Trophoblast cell (in vitro differentiated cells and primary cell): ENCODE data around the gene TTC28.

Experiments
- DNase-seq, 2 donors: peaks; one replicate each; pipeline ENCODE4 v3.0.0-alpha.2; 2016
- H2AFZ ChIP-seq: 2 replicates; pipeline ENCODE4 v1.6.1; 2013; ENCODE audit warnings: low read length, moderate library complexity, mild to moderate bottlenecking; ENCODE audit not compliant: insufficient read depth, poor library complexity
- H2AK5ac ChIP-seq: 2 replicates; pipeline ENCODE4 v1.6.1; 2013; ENCODE audit warnings: mild to moderate bottlenecking, low read length
- H2BK120ac ChIP-seq: 2 replicates; pipeline ENCODE4 v1.6.1; 2013; ENCODE audit warnings: low read length, mild to moderate bottlenecking, moderate library complexity; ENCODE audit not compliant: insufficient read depth, poor library complexity
- H2BK12ac ChIP-seq: 2 replicates; pipeline ENCODE4 v1.6.1; 2013; ENCODE audit warnings: mild to moderate bottlenecking, low read length, moderate library complexity
- H2BK5ac ChIP-seq: 2 replicates; pipeline ENCODE4 v1.6.1; 2013; ENCODE audit warnings: low read length, low read depth, moderate library complexity, mild to moderate bottlenecking; ENCODE audit not compliant: poor library complexity
- H3K14ac ChIP-seq: 2 replicates; pipeline ENCODE4 v1.6.1; 2013; ENCODE audit warnings: mild to moderate bottlenecking, low read length
- H3K18ac ChIP-seq: 2 replicates; pipeline ENCODE4 v1.6.1; 2013; ENCODE audit warnings: mild to moderate bottlenecking, low read length
- H3K23ac ChIP-seq: 2 replicates; pipeline ENCODE4 v1.6.1; 2013; ENCODE audit warnings: low read length
- H3K27ac ChIP-seq: 2 replicates; pipeline ENCODE4 v1.5.1; 2013; ENCODE audit warnings: low read depth, mild to moderate bottlenecking, inconsistent platforms, low read length, moderate library complexity
- H3K27me3 ChIP-seq: 2 replicates; pipeline ENCODE4 v1.6.1; 2013; ENCODE audit warnings: inconsistent platforms, mild to moderate bottlenecking, low read length, moderate library complexity; ENCODE audit not compliant: insufficient read depth
- H3K36me3 ChIP-seq, 2 experiments: 1 replicate in 1 of 2; 2 replicates in 1 of 2; pipeline ENCODE4 v1.6.1; 2013; ENCODE audit warnings: low read length in 2 of 2, mild to moderate bottlenecking in 2 of 2, moderate library complexity in 1 of 2; ENCODE audit not compliant: insufficient read depth in 2 of 2, control insufficient read depth in 1 of 2
- H3K4ac ChIP-seq: 2 replicates; pipeline ENCODE4 v1.6.1; 2013; ENCODE audit warnings: low read depth, mild to moderate bottlenecking, low read length, moderate library complexity
- H3K4me1 ChIP-seq, 2 experiments: 1 replicate in 1 of 2; 2 replicates in 1 of 2; pipeline ENCODE4 v1.6.1; 2013; ENCODE audit warnings: low read length in 2 of 2, mild to moderate bottlenecking in 2 of 2, moderate library complexity in 1 of 2; ENCODE audit not compliant: insufficient read depth in 2 of 2, control insufficient read depth in 1 of 2
- H3K4me2 ChIP-seq: 2 replicates; pipeline ENCODE4 v1.6.1; 2013; ENCODE audit warnings: inconsistent platforms, mild to moderate bottlenecking, low read length, moderate library complexity
- H3K4me3 ChIP-seq: 2 replicates; pipeline ENCODE4 v1.5.1; 2013; ENCODE audit warnings: mild to moderate bottlenecking, low read depth, low read length, inconsistent platforms
- H3K79me1 ChIP-seq: one replicate; pipeline ENCODE4 v1.6.1; 2013; ENCODE audit warnings: low read length
- H3K79me2 ChIP-seq: 2 replicates; pipeline ENCODE4 v1.6.1; 2013; ENCODE audit warnings: low read length, mild to moderate bottlenecking; ENCODE audit not compliant: control insufficient read depth, insufficient read depth, poor library complexity
- H3K9ac ChIP-seq: 2 replicates; pipeline ENCODE4 v1.6.1; 2013; ENCODE audit warnings: mild to moderate bottlenecking, low read length
- H3K9me3 ChIP-seq: 2 replicates; pipeline ENCODE4 v1.6.1; 2013; ENCODE audit warnings: low read depth, mild to moderate bottlenecking, control low read depth, inconsistent platforms, low read length; ENCODE audit not compliant: insufficient read depth
- H4K12ac ChIP-seq: 2 replicates; pipeline ENCODE4 v1.6.1; 2013; ENCODE audit warnings: low read depth, mild to moderate bottlenecking, low read length, moderate library complexity
- H4K8ac ChIP-seq: 2 replicates; pipeline ENCODE4 v1.6.1; 2013; ENCODE audit warnings: low read depth, mild to moderate bottlenecking, low read length, moderate library complexity
- H4K91ac ChIP-seq: one replicate; pipeline ENCODE4 v1.6.1; 2013; ENCODE audit warnings: low read depth, mild to moderate bottlenecking, low read length, moderate library complexity
- WGBS: extraction: QIAGEN DNeasy Blood & Tissue Kit; methylation state at CpG from one replicate; pipeline ENCODE4 v1.1.7; 2013; ENCODE audit warnings: missing lambda C conversion rate; ENCODE audit not compliant: insufficient read length, insufficient coverage; ENCODE audit errors: extremely low coverage; 5-methylcytosine and 5-hydroxymethylcytosine counted together

TTC28 gene

GRCh38 chr22:28544431-28544868 lies 135.2 kb downstream of the TTC28 start:
- Histone ChIP-seq H3K4me1 (no peaks in the 10 kb centered on the region), H3K9me3 (no peaks in the 10 kb centered on the region), H4K12ac (no peak overlapping the region), H3K4ac (no peak overlapping the region), H4K91ac (no peak overlapping the region), H3K27me3 (no peaks in the 10 kb centered on the region), H3K23ac (no peak overlapping the region), H2AK5ac (no peak overlapping the region), H3K36me3 (no peaks in the 10 kb centered on the region), H3K79me2 (no peaks in the 10 kb centered on the region), H3K79me1 (no peaks in the 10 kb centered on the region), H2BK120ac (no peak overlapping the region), H3K27ac (no peak overlapping the region), H4K8ac (no peak overlapping the region), H3K14ac (no peak overlapping the region), H3K9ac (no peak overlapping the region), H3K4me2 (no peak overlapping the region), H3K4me3 (no peak overlapping the region), H2AFZ (no peak overlapping the region), H3K18ac (no peak overlapping the region), H2BK12ac (no peak overlapping the region), H2BK5ac (no peak overlapping the region)
- peak; percentile 86 to 88 for DNase-seq
- WGBS: no CpG with 5 or more reads among the region's 2 CpGs

DNA sequence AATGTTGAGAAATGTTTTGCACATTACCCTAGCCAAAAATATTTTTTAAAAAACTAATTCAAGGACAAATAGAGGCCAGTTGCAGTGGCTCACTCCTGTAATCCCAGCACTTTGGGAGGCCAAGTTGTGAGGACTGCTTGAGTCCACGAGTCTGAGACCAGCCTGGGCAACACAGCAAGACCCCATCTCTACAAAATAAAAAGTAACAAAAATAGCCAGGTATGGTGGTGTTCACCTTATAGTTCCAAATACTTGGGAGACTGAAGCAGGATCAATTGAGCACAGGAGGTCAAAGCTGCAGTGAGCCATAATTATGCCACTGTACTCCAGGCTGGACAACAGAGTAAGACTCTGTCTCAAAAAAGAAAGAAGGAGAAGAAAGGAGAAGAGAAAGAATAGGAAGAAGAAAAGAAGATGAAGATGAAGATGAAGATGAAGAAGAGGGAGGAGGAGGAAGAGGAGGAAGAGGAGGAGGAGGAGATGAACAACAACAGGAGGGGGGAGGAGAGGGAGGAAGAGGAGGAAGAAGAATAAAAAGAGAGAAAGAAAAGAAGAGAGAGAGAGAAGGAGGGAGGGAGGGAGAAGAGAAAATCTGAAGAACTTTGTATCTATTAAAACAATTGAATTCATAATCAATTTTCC lies 136.5 kb downstream of the TTC28 start:
- no peak for DNase-seq
- H2BK12ac ChIP-seq: no peak overlapping the region
- no CpG with 5 or more reads among the region's 1 CpG for WGBS

GRCh38 chr22:28541137-28541536 lies 138.5 kb downstream of the TTC28 start:
- Histone ChIP-seq H3K36me3 (no peaks in the 10 kb centered on the region), H4K91ac (no peak overlapping the region), H2AFZ (no peak overlapping the region), H3K4me2 (no peak overlapping the region), H3K27me3 (no peaks in the 10 kb centered on the region), H2BK120ac (no peak overlapping the region), H3K14ac (no peak overlapping the region), H2BK5ac (no peak overlapping the region), H3K9ac (no peak overlapping the region), H4K12ac (no peak overlapping the region), H2AK5ac (no peak overlapping the region), H3K27ac (no peak overlapping the region), H3K23ac (no peak overlapping the region), H3K79me2 (no peaks in the 10 kb centered on the region), H4K8ac (no peak overlapping the region), H3K4me3 (no peak overlapping the region), H3K9me3 (no peaks in the 10 kb centered on the region), H2BK12ac (no peak overlapping the region), H3K79me1 (no peaks in the 10 kb centered on the region), H3K4ac (no peak overlapping the region), H3K18ac (no peak overlapping the region), H3K4me1 (no peaks in the 10 kb centered on the region)
- no peak for DNase-seq
- WGBS: no CpG with 5 or more reads among the region's 2 CpGs

More for the DNA sequence above, 136.5 kb downstream of the TTC28 start:
- Histone ChIP-seq H2BK5ac (no peak overlapping the region), H3K27me3 (no peaks in the 10 kb centered on the region), H3K18ac (no peak overlapping the region), H3K79me2 (no peaks in the 10 kb centered on the region), H3K23ac (no peak overlapping the region), H2BK120ac (no peak overlapping the region), H3K4ac (no peak overlapping the region), H3K27ac (no peak overlapping the region), H3K79me1 (no peaks in the 10 kb centered on the region), H4K8ac (no peak overlapping the region), H3K4me3 (no peak overlapping the region), H3K4me1 (no peaks in the 10 kb centered on the region), H4K12ac (no peak overlapping the region), H3K14ac (no peak overlapping the region), H2AFZ (no peak overlapping the region), H4K91ac (no peak overlapping the region), H3K4me2 (no peak overlapping the region), H3K9me3 (no peaks in the 10 kb centered on the region), H3K9ac (no peak overlapping the region), H2AK5ac (no peak overlapping the region), H3K36me3 (no peaks in the 10 kb centered on the region)

- DNase-seq: no peak
- Histone ChIP-seq H3K4me3 (no peak overlapping the region), H3K27me3 (no peaks in the 10 kb centered on the region), H4K91ac (no peak overlapping the region), H3K79me1 (no peaks in the 10 kb centered on the region), H3K27ac (no peak overlapping the region), H3K9me3 (no peaks in the 10 kb centered on the region), H3K4ac (no peak overlapping the region), H3K4me1 (no peaks in the 10 kb centered on the region), H2BK5ac (no peak overlapping the region), H3K4me2 (no peak overlapping the region), H2BK12ac (no peak overlapping the region), H2AFZ (no peak overlapping the region), H3K18ac (no peak overlapping the region), H4K12ac (no peak overlapping the region), H2AK5ac (no peak overlapping the region), H4K8ac (no peak overlapping the region), H3K79me2 (no peaks in the 10 kb centered on the region), H2BK120ac (no peak overlapping the region), H3K23ac (no peak overlapping the region), H3K14ac (no peak overlapping the region), H3K9ac (no peak overlapping the region), H3K36me3 (no peaks in the 10 kb centered on the region)
- WGBS: no CpG with 5 or more reads among the region's 2 CpGs
These were observed 140.7 kb downstream of the TTC28 start for GRCh38 chr22:28538922-28539321.
